Right lobe of liver (tissue), 4 donors: ENCODE data around the gene FOXP4.
A peak's percentile ranks its signal among the peaks of the same experiment; 100 is the strongest.

Experiments used
- CTCF ChIP-seq, 4 donors: fragments of 200-600 bp in 3 of 4; fragments of 450-650 bp in 1 of 4; IDR thresholded peaks; one replicate each; pipeline versions ENCODE4 v1.5.1 to v1.8.0; 2016 to 2022; ENCODE audit warnings: antibody characterized with exemption in 4 of 4, mild to moderate bottlenecking in 2 of 4
- POLR2A ChIP-seq: fragments of 450-650 bp; IDR thresholded peaks from one replicate; pipeline ENCODE4 v1.6.1; 2017; ENCODE audit warnings: antibody characterized with exemption, mild to moderate bottlenecking
- donor health status: DM: no; HTN: no; CAD: no.
- donor health status: DM: no; HTN: no; CAD: no.
- donor health status: DM: no; HTN: yes; CAD: no.

- TF ChIP-seq CTCF (IDR thresholded peaks at IDR 0.05) (no peak), POLR2A (peak; percentile 28)
Observed at GRCh38 chr6:41568585-41569384, 22.6 kb downstream of the FOXP4 start.
